ENCODE data around the gene LSM10.

GRCh38 chr1:36414384-36414783 is 16.7 kb upstream of the LSM10 start:
- no peak for TF ChIP-seq CTCF (conservative IDR thresholded peaks at IDR 0.05; ENCODE audit: low read depth in 2 of 2)
- no peak for TF ChIP-seq EZH2 (IDR thresholded peaks at IDR 0.05; ENCODE audit: low read depth, unreplicated experiment)
- TF ChIP-seq POLR2AphosphoS5 (IDR thresholded peaks at IDR 0.05; ENCODE audit: low read depth), result no peak

Measured in GM23338 (cell line).